ENCODE measurements around the gene TNRC6C.
"Not testable (repeated sequence)": the region's sequence is repeated elsewhere in the genome, so short reads cannot be mapped to it uniquely, and the experiment has no call there.

TNRC6C gene

GRCh38 chr17:78133971-78134898 is 175.7 kb downstream of the TNRC6C start:
- peak in 12 of 58 donors; percentile 8 to 47 (median 36) for DNase-seq

DNA sequence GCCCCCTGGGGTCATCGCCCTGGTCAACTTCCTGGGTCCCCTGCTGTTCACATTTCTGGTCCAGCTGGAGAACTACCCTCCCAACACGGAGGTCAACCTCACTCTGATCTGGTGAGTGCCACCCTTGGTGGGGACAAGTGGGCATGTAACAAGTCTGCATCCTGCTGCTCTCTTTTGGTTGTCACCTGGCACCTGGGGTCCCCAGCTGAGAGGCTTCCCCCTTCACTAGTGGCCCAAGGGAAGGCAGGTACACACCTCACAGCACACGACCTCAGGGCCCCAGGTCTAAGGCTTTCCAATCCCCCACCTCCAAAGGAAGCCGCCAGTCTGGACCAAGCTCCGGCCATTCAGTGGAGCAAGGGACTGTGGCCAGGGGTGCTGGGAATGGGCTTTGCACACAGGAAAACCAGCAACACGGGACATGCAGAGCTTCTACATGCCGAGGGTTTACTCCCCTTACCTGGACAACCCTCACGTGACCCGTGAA is 176.4 kb downstream of the TNRC6C start:
- no peak for DNase-seq

- DNase-seq, result no peak
Observed at GRCh38 chr17:78135858-78136500, 177.5 kb downstream of the TNRC6C start.

DNA sequence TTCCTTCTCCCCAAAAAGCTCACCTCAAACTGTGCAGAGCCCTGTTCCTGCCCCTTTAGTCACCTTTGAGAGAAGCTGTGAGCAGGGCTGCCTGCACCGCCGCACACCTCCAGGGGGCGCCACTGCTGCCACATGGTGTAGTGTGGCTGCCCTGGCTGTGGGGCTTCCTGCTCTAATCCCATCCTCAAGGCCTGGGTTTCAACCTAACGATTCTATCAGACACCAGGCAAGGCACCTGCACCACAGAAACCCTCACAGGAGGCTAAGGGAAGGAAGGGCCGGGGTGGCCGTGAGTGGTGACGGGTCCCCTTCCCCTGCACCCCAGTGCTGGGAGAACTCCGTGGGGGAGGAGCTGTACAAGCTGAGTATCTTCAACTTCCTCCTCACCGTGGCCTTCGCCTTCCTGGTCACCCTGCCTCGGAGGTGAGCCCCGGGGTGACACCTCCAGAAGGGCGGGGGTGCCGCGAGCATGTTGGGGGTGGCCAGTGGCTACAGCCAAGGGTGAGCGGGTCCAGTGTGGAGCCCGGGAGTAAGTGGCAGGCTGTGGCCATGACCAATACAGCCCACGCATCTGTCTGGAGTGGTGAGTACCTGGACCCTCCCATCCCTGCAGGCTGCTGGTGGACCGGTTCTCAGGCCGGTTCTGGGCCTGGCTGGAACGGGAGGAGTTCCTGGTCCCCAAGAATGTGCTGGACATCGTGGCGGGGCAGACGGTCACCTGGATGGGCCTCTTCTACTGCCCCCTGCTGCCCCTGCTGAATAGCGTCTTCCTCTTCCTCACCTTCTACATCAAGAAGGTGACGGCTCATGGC is 179.1 kb downstream of the TNRC6C start:
- no peak for DNase-seq

- no peak for DNase-seq
Observed at GRCh38 chr17:78138204-78139060, 179.9 kb downstream of the TNRC6C start.

GRCh38 chr17:78139861-78140168 is 181.3 kb downstream of the TNRC6C start:
- not testable (repeated sequence) for DNase-seq

- DNase-seq, result peak in 11 of 58 donors; percentile 12 to 61 (median 32)
Observed at GRCh38 chr17:78140169-78141051, 181.9 kb downstream of the TNRC6C start.

DNA sequence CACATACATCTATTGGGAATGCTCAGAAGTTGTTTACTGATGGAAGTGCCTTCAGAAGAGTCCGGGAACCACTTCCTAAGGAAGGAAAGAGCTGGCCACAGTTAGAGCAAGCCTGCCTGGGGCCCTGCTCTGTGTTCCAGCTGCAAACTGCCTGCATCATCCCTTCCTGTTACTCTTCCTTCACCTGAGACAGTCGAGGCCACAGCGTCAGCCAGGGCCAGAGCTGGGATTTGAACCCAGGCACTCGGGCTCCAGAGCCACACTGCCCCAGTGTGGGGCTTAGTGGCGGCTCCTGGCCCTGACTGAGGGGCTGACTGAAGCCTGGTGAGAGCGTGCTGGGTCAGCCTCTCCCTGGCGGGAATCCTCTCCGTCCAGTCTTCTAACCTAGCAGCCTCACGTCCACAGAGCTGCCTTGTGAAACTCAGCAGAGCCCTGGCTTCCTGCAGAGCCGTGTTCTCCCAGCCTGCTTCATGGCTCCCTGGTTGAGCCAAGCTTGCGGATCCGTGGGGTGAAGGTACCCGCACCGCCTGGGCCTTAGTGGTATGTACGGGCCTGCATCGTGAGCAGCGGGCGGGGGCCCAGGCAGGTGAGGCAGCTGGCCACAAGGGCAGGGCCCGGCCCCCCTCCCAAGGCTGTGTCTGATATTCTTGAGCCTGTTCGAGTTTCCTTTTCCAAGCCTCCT is 183.1 kb downstream of the TNRC6C start:
- DNase-seq, result no peak

DNA sequence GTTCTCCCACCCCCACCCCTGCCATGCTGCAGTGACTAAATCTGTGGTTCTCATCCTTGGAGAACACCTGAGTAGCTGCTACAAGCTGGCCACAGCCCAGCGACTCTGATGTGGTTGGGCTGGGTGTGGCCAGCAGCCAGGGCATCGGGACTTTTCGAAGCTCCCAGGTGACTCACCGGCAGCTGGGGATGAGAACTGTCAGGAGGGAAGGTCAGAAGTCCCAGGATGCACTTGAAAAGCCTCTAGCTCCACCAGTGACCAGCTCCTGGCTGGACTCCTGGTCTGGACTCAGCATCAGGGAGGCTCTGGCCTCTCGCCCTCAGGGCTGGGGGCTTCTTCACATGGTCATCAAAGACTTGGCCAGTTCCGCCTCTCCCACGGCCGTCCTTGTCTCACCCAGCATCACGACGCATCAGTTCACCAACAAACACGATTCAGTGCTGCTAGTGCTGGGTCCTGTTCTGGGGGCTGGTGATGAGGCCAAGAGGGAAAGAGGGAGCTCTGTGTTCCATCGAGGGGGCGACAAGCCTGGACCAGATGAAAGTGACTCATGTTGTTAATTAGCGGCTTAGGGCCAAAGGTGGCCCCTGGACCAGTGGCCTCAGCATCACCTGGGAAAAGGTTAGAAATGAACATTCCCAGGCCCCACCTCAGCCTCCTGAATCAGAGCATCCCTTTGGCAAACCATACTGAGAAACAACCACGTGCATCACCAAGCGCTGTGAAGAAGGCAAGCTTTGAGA is 183.8 kb downstream of the TNRC6C start:
- no peak for DNase-seq

GRCh38 chr17:78143214-78144146 is 185.0 kb downstream of the TNRC6C start:
- DNase-seq, result no peak

GRCh38 chr17:78144147-78144719 is 185.7 kb downstream of the TNRC6C start:
- DNase-seq, result peak in 52 of 58 donors; percentile 20 to 83 (median 58)

- peak in 46 of 58 donors; percentile 11 to 82 (median 54) for DNase-seq
Observed at GRCh38 chr17:78144736-78145641, 186.5 kb downstream of the TNRC6C start.

- DNase-seq, result no peak
Observed at GRCh38 chr17:78146471-78146869, 188.0 kb downstream of the TNRC6C start.

DNA sequence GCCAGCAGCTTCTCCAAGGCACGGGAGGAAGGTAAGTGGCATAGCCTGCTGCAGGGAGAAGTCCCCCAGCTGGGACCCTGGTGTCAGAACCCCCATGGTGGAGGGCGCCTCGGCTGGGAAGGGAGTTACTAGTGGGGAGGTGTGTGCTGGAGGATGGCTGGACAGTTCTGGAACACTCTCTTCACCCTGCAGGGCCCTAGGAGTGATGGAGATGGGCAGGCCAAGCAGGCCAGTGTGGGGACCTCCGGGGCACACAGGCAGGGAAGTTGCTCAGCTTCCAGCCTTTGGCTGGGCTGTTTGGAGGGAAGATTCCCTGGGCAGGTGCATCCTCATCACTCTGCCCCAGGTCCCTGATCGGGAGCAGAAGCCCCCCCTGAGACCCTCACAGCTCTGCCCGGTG is 188.4 kb downstream of the TNRC6C start:
- DNase-seq, result no peak

DNA sequence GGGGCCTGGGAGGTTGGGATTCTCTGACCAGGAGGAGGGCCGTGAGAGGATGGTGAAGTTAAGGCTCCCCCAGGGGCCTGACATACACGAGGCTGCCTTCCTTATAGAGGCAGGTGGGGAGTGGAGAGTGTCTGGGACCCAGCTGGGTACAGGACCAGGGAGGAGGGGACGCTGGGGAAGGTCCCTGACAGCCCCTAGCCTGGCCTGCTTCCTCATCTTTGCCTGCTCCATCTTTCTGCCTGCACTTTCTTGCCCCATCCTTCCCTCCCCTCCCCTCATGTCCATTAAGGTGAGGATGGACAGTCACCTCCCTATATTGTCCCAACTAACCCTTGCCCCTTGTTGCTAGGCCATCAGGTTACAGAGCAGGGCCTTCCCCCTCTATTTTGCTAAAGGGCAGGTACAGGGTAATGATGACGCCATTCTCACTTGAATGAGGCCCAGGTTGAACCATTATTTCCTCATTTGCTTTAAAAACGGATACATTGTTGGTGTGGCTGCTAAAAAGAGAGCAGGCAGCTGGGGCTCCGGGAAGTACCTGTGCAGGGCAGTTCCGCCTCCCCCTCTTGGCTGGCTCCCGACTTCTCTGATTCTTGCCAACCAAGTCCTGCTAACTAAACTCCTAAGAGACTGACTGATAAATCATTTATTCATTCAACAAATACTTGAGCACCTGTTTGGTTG is 189.0 kb downstream of the TNRC6C start:
- no peak for DNase-seq
